ENCODE data around the gene TMC3. TPM values are rescaled to one million over a fixed set of nuclear protein-coding genes. Genes with fewer than 3 reads are reported as not detected.
"Not testable (repeated sequence)": the region's sequence is repeated elsewhere in the genome, so short reads cannot be mapped to it uniquely, and the experiment has no call there.

Gene TMC3
- total and polyA plus RNA-seq, 2 of the 13 experiments (the other 11 are each of a cell fraction or from before 2014, with no cell fraction given): not detected

DNA sequence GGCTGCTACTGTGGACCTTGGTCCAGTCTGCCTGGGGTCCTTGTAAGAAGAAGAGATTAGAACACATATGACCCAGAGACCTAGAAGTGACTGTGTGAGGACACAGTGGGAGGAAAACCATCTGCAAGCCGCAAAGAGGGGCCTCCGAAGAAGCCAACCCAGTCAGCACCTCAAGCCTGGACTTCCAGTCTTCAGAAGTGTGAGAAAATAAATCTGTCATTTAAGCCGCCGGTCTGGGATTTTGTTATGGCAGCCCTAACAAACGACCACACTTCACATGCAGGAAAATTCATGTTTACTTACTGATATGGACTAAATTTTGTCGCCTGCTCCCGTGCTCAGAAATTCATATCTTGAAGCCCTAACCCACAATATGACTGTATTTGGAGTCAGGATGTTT is 44.4 kb upstream of the TMC3 start:
- H3K27ac ChIP-seq (ENCODE audit: extremely low read length, insufficient read depth, low read length): no peak overlapping the region
- TF ChIP-seq ZNF124 (CRISPR knock-in tag; IDR thresholded peaks at IDR 0.05) (no peak), ASH2L (IDR thresholded peaks at IDR 0.05; ENCODE audit: insufficient read length, low read depth, low read length) (no peak), TBP (CRISPR knock-in tag; IDR thresholded peaks at IDR 0.05) (no peak)
- no peaks in the 10 kb centered on the region for H3K79me2 ChIP-seq (ENCODE audit: insufficient read depth, low read length)
- ChIA-PET CTCF (ENCODE audit: low intra/inter-chr PET ratio, low total read pairs) (no interaction called here), POLR2A (no interaction called here)
- no peak for DNase-seq (ENCODE audit: low spot score)
- no peak overlapping the region for H3K9ac ChIP-seq (ENCODE audit: insufficient read depth, low read depth, low read length)
- H3K36me3 ChIP-seq (replicated peaks in 1 of 2; ENCODE audit: control insufficient read depth in 1 of 2, insufficient read depth in 2 of 2, low read length in 2 of 2): no peaks in the 10 kb centered on the region
- no peak overlapping the region for H2AFZ ChIP-seq (ENCODE audit: low read length)
- no peak overlapping the region for H3K4me3 ChIP-seq (replicated peaks in 1 of 3; ENCODE audit: insufficient read depth in 1 of 3, low read depth in 2 of 3, low read length in 3 of 3)
- ATAC-seq: no peak
- H3K27me3 ChIP-seq (ENCODE audit: control insufficient read depth in 1 of 2, insufficient read depth in 2 of 2, low read length in 2 of 2): no peaks in the 10 kb centered on the region; a peak in 2 of 5 replicates
- intact Hi-C loops (cut with micrococcal nuclease; ENCODE audit: unreplicated experiment): loop anchor here (10.0 kb wide), 1 partner anchor 776 kb away; no protein-coding TSS in a partner anchor
- no peaks in the 10 kb centered on the region for H3K9me3 ChIP-seq (ENCODE audit: low read length)
- H4K20me1 ChIP-seq (ENCODE audit: insufficient read depth, low read length): no peaks in the 10 kb centered on the region
- H3K4me1 ChIP-seq (ENCODE audit: insufficient read depth, low read length): no peaks in the 10 kb centered on the region
- WGBS (ENCODE audit: low lambda C conversion rate): 30% methylated on average over 7 of the region's 7 CpGs
- in situ Hi-C loops (cut with HindIII; ENCODE audit: extremely low pct_ligation_motif_present, low pct_unique_long_range_greater_than_20kb): no loop called here
- BruUV-seq (replicated peaks): no TSS peak
- no peak overlapping the region for H3K4me2 ChIP-seq (ENCODE audit: low read depth, low read length)
- FAIRE-seq: no peak

DNA sequence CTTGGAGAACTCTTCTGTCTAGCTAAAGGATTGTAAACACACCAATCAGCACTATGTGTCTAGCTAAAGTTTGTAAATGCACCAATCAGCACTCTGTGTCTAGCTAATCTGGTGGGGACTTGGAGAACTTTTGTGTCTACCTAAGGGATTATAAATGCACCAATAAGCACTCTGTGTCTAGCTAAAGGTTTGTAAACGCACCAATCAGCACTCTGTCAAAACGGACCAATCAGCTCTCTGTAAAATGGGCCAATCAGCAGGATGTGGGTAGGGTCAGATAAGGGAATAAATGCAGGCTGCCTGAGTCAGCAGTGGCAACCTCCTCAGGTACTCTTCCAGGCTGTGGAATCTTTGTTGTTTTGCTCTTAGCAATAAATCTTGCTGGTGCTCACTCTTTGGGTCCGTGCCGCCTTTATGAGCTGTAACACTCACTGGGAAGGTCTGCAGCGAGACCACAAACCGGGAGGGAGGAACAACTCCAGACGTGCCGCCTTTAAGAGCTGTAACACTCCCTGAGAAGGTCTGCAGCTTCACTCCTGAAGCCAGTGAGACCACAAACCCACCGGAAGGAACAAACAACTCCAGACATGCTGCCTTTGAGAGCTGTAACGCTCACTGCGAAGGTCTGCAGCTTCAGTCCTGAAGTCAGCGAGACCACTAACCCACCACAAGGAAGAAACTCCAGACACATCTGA is 40.4 kb upstream of the TMC3 start:
- WGBS (ENCODE audit: low lambda C conversion rate): 56% methylated on average over 10 of the region's 12 CpGs
- H4K20me1 ChIP-seq (ENCODE audit: insufficient read depth, low read length); DNase-seq (ENCODE audit: low spot score); H3K4me2 ChIP-seq (ENCODE audit: low read depth, low read length); H3K4me3 ChIP-seq (replicated peaks in 1 of 3; ENCODE audit: insufficient read depth in 1 of 3, low read depth in 2 of 3, low read length in 3 of 3); BruUV-seq (replicated peaks); H3K27me3 ChIP-seq (ENCODE audit: control insufficient read depth in 1 of 2, insufficient read depth in 2 of 2, low read length in 2 of 2); CTCF ChIA-PET (ENCODE audit: low intra/inter-chr PET ratio, low total read pairs); H3K79me2 ChIP-seq (ENCODE audit: insufficient read depth, low read length); FAIRE-seq; ATAC-seq; H3K36me3 ChIP-seq (replicated peaks in 1 of 2; ENCODE audit: control insufficient read depth in 1 of 2, insufficient read depth in 2 of 2, low read length in 2 of 2); H2AFZ ChIP-seq (ENCODE audit: low read length); H3K4me1 ChIP-seq (ENCODE audit: insufficient read depth, low read length); H3K27ac ChIP-seq (ENCODE audit: extremely low read length, insufficient read depth, low read length); in situ Hi-C loops (cut with HindIII; ENCODE audit: extremely low pct_ligation_motif_present, low pct_unique_long_range_greater_than_20kb); H3K9me3 ChIP-seq (ENCODE audit: low read length); H3K9ac ChIP-seq (ENCODE audit: insufficient read depth, low read depth, low read length); POLR2A ChIA-PET: not testable (repeated sequence)
- intact Hi-C loops (cut with micrococcal nuclease; ENCODE audit: unreplicated experiment): loop anchor here (10.0 kb wide), 1 partner anchor 780 kb away; no protein-coding TSS in a partner anchor

Data from HepG2 (cell line).